H1 (cell line): ENCODE data around the gene TCF4.

Experiments used
- BRCA1 ChIP-seq: IDR thresholded peaks from 2 replicates; pipeline ENCODE4 v1.6.1; 2012; ENCODE audit warnings: low read depth, low read length, improper control_type of control experiment
- CHD1 ChIP-seq: IDR thresholded peaks from 2 replicates; pipeline ENCODE4 v1.6.1; 2012; ENCODE audit warnings: low read depth, low read length, improper control_type of control experiment
- EP300 ChIP-seq, 2 experiments: IDR thresholded peaks; 1 replicate in 1 of 2; 2 replicates in 1 of 2; pipeline ENCODE4 v1.6.1; 2011 to 2012; ENCODE audit warnings: low read depth in 2 of 2, low read length in 2 of 2, mild to moderate bottlenecking in 2 of 2, borderline replicate concordance in 1 of 2, inconsistent platforms in 1 of 2, moderate library complexity in 1 of 2
- EZH2 ChIP-seq: fragments of 200-600 bp; sonication (generic); IDR thresholded peaks from 2 replicates; pipeline ENCODE4 v1.7.1; 2012; ENCODE audit warnings: low read depth, mild to moderate bottlenecking, moderate library complexity, low read length, inconsistent platforms; ENCODE audit not compliant: severe bottlenecking
- NRF1 ChIP-seq: IDR thresholded peaks from 2 replicates; pipeline ENCODE4 v1.6.1; 2011; ENCODE audit warnings: mild to moderate bottlenecking, low read depth, low read length, improper control_type of control experiment
- POLR2A ChIP-seq, 2 experiments: IDR thresholded peaks; 1 replicate in 1 of 2; 2 replicates in 1 of 2; pipeline ENCODE4 v1.6.1; 2011; ENCODE audit warnings: low read depth in 2 of 2, low read length in 2 of 2, mild to moderate bottlenecking in 2 of 2; ENCODE audit errors: control extremely low read depth in 1 of 2
- POLR2AphosphoS5 ChIP-seq: IDR thresholded peaks from 2 replicates; pipeline ENCODE4 v1.6.1; 2011; ENCODE audit warnings: low read depth, low read length
- RNF2 ChIP-seq: fragments of 200-900, 300-1000 bp; sonication (generic); IDR thresholded peaks from 2 replicates; pipeline ENCODE4 v1.7.1; 2016; ENCODE audit warnings: borderline replicate concordance, low read depth, mild to moderate bottlenecking, antibody characterized with exemption, low read length; ENCODE audit not compliant: poor library complexity, severe bottlenecking; ENCODE audit errors: missing control alignments
- SRF ChIP-seq: IDR thresholded peaks from 2 replicates; pipeline ENCODE4 v1.6.1; 2011; ENCODE audit warnings: mild to moderate bottlenecking, low read depth, low read length, moderate library complexity
- YY1 ChIP-seq: IDR thresholded peaks from 2 replicates; pipeline ENCODE4 v1.6.1; 2011; ENCODE audit warnings: low read depth, mild to moderate bottlenecking, low read length
- TF ChIP-seq, protein P1 (sequence below): fragments of 300-600 bp; sonication (generic); IDR thresholded peaks from 2 replicates; pipeline ENCODE4 v1.7.1; 2012; ENCODE audit warnings: low read length, moderate library complexity, mild to moderate bottlenecking, inconsistent platforms; ENCODE audit not compliant: insufficient replicate concordance
- TF ChIP-seq, protein P2 (sequence below), 3 experiments: IDR thresholded peaks; 1 replicate in 2 of 3; 2 replicates in 1 of 3; pipeline versions ENCODE4 v1.5.1 to v1.6.1; 2011; ENCODE audit warnings: low read length in 3 of 3, mild to moderate bottlenecking in 3 of 3, inconsistent platforms in 2 of 3, low read depth in 1 of 3, moderate library complexity in 1 of 3; ENCODE audit not compliant: insufficient read depth in 1 of 3; ENCODE audit errors: control extremely low read depth in 1 of 3

DNA sequence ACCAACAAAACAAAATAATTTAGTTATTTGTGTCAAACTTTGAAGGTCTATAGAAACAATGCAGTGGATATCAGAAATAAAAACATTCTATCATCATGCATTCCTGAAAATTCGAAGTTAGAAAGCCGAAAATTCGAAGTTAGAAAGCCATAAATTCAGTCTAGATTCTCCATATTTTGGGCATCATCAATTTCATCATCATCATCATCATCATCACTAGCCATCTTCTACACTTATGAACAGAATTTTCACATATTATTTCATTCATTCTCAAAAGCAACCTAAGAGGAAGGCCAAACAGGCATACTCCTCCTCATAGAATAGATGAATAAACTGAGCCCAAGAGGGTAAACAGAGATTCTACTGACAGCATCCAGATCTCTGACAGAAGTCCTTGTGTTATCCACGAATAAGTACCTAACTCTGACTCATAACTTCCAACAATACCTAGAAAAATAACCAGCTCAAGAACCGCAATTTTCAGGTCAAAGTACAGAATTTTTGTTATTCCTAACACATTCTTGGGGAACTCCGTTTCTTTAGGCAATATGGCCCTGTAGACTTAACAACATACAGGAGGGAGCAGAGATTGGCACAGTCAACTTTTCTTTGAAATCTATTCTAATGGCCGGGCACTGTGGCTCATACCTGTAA lies 84.7 kb downstream of the TCF4 start:
- TF ChIP-seq, protein P1, sequence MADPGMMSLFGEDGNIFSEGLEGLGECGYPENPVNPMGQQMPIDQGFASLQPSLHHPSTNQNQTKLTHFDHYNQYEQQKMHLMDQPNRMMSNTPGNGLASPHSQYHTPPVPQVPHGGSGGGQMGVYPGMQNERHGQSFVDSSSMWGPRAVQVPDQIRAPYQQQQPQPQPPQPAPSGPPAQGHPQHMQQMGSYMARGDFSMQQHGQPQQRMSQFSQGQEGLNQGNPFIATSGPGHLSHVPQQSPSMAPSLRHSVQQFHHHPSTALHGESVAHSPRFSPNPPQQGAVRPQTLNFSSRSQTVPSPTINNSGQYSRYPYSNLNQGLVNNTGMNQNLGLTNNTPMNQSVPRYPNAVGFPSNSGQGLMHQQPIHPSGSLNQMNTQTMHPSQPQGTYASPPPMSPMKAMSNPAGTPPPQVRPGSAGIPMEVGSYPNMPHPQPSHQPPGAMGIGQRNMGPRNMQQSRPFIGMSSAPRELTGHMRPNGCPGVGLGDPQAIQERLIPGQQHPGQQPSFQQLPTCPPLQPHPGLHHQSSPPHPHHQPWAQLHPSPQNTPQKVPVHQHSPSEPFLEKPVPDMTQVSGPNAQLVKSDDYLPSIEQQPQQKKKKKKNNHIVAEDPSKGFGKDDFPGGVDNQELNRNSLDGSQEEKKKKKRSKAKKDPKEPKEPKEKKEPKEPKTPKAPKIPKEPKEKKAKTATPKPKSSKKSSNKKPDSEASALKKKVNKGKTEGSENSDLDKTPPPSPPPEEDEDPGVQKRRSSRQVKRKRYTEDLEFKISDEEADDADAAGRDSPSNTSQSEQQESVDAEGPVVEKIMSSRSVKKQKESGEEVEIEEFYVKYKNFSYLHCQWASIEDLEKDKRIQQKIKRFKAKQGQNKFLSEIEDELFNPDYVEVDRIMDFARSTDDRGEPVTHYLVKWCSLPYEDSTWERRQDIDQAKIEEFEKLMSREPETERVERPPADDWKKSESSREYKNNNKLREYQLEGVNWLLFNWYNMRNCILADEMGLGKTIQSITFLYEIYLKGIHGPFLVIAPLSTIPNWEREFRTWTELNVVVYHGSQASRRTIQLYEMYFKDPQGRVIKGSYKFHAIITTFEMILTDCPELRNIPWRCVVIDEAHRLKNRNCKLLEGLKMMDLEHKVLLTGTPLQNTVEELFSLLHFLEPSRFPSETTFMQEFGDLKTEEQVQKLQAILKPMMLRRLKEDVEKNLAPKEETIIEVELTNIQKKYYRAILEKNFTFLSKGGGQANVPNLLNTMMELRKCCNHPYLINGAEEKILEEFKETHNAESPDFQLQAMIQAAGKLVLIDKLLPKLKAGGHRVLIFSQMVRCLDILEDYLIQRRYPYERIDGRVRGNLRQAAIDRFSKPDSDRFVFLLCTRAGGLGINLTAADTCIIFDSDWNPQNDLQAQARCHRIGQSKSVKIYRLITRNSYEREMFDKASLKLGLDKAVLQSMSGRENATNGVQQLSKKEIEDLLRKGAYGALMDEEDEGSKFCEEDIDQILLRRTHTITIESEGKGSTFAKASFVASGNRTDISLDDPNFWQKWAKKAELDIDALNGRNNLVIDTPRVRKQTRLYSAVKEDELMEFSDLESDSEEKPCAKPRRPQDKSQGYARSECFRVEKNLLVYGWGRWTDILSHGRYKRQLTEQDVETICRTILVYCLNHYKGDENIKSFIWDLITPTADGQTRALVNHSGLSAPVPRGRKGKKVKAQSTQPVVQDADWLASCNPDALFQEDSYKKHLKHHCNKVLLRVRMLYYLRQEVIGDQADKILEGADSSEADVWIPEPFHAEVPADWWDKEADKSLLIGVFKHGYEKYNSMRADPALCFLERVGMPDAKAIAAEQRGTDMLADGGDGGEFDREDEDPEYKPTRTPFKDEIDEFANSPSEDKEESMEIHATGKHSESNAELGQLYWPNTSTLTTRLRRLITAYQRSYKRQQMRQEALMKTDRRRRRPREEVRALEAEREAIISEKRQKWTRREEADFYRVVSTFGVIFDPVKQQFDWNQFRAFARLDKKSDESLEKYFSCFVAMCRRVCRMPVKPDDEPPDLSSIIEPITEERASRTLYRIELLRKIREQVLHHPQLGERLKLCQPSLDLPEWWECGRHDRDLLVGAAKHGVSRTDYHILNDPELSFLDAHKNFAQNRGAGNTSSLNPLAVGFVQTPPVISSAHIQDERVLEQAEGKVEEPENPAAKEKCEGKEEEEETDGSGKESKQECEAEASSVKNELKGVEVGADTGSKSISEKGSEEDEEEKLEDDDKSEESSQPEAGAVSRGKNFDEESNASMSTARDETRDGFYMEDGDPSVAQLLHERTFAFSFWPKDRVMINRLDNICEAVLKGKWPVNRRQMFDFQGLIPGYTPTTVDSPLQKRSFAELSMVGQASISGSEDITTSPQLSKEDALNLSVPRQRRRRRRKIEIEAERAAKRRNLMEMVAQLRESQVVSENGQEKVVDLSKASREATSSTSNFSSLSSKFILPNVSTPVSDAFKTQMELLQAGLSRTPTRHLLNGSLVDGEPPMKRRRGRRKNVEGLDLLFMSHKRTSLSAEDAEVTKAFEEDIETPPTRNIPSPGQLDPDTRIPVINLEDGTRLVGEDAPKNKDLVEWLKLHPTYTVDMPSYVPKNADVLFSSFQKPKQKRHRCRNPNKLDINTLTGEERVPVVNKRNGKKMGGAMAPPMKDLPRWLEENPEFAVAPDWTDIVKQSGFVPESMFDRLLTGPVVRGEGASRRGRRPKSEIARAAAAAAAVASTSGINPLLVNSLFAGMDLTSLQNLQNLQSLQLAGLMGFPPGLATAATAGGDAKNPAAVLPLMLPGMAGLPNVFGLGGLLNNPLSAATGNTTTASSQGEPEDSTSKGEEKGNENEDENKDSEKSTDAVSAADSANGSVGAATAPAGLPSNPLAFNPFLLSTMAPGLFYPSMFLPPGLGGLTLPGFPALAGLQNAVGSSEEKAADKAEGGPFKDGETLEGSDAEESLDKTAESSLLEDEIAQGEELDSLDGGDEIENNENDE, result no peak
- no peak for TF ChIP-seq EP300 (IDR thresholded peaks at IDR 0.05; ENCODE audit: borderline replicate concordance in 1 of 2, low read depth in 2 of 2, low read length in 2 of 2)
- no peak for TF ChIP-seq EZH2
- no peak for TF ChIP-seq CHD1
- no peak for TF ChIP-seq SRF
- no peak for TF ChIP-seq POLR2A (IDR thresholded peaks at IDR 0.05; ENCODE audit: control extremely low read depth in 1 of 2, low read depth in 2 of 2, low read length in 2 of 2)
- TF ChIP-seq NRF1, result no peak
- TF ChIP-seq YY1, result no peak
- TF ChIP-seq BRCA1, result no peak
- TF ChIP-seq, protein P2, sequence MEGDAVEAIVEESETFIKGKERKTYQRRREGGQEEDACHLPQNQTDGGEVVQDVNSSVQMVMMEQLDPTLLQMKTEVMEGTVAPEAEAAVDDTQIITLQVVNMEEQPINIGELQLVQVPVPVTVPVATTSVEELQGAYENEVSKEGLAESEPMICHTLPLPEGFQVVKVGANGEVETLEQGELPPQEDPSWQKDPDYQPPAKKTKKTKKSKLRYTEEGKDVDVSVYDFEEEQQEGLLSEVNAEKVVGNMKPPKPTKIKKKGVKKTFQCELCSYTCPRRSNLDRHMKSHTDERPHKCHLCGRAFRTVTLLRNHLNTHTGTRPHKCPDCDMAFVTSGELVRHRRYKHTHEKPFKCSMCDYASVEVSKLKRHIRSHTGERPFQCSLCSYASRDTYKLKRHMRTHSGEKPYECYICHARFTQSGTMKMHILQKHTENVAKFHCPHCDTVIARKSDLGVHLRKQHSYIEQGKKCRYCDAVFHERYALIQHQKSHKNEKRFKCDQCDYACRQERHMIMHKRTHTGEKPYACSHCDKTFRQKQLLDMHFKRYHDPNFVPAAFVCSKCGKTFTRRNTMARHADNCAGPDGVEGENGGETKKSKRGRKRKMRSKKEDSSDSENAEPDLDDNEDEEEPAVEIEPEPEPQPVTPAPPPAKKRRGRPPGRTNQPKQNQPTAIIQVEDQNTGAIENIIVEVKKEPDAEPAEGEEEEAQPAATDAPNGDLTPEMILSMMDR (IDR thresholded peaks at IDR 0.05; ENCODE audit: control extremely low read depth in 1 of 3, insufficient read depth in 1 of 3, low read depth in 1 of 3, low read length in 3 of 3), result no peak
- TF ChIP-seq POLR2AphosphoS5, result no peak
- TF ChIP-seq RNF2, result no peak
